ENCODE data around the gene CYTH3.

- no peak for TF ChIP-seq ZNF264 (CRISPR knock-in tag; IDR thresholded peaks at IDR 0.05)
- no peak for TF ChIP-seq ZFP36L2 (CRISPR knock-in tag; IDR thresholded peaks at IDR 0.05)
- TF ChIP-seq ZFX (CRISPR knock-in tag; IDR thresholded peaks at IDR 0.05; ENCODE audit: low read depth): no peak
- TF ChIP-seq TP53 (CRISPR knock-in tag; conservative IDR thresholded peaks at IDR 0.05): no peak
Measured at GRCh38 chr7:6271694-6272440, 557 bp downstream of the CYTH3 start.
